H1 (cell line): ENCODE results near the gene KDM5A. TPM values are rescaled to one million over a fixed set of nuclear protein-coding genes. Genes with fewer than 3 reads are reported as not detected.

ENCODE experiments used
- CTCF ChIA-PET: fragments of 300-600 bp; sonication (Branson Sonifier 250); formaldehyde crosslinking; loops from one replicate; lab custom pipeline; 2021; ENCODE audit not compliant: partially characterized antibody; lab: Charles Lee
- POLR2A ChIA-PET: fragments of 300-600 bp; sonication (Branson Sonifier 250); formaldehyde crosslinking; loops from one replicate; lab custom pipeline; 2021; ENCODE audit warnings: inconsistent platforms; ENCODE audit not compliant: partially characterized antibody; lab: Charles Lee
- DNase-seq, 2 experiments: peaks; one replicate each; pipeline versions ENCODE4 v3.0.0 to v3.0.0-alpha.2; 2010 to 2022; ENCODE audit warnings: low spot score in 2 of 2, low read depth in 1 of 2, mixed read lengths in 1 of 2
- FAIRE-seq: peaks from 2 replicates; lab custom pipeline; 2011; peaks lifted over from hg19 to GRCh38; lab: Jason Lieb, UNC
- H2AFZ ChIP-seq: 2 replicates; pipeline ENCODE4 v1.8.1; 2012; ENCODE audit warnings: low read length, inconsistent platforms
- H2AK5ac ChIP-seq: 2 replicates; pipeline ENCODE4 v1.6.1; 2013; ENCODE audit warnings: low read depth, low read length
- H2BK120ac ChIP-seq: replicated peaks from 2 replicates; pipeline ENCODE3; 2013; ENCODE audit warnings: low read depth, low read length, inconsistent platforms
- H2BK12ac ChIP-seq: 2 replicates; pipeline ENCODE4 v1.6.1; 2013; ENCODE audit warnings: low read depth, low read length
- H2BK15ac ChIP-seq: 2 replicates; pipeline ENCODE4 v1.6.1; 2013; ENCODE audit warnings: low read length
- H2BK20ac ChIP-seq: 2 replicates; pipeline ENCODE4 v1.6.1; 2013; ENCODE audit warnings: low read length
- H2BK5ac ChIP-seq: 2 replicates; pipeline ENCODE4 v1.6.1; 2013; ENCODE audit warnings: low read depth, low read length
- H3K14ac ChIP-seq: 2 replicates; pipeline ENCODE4 v1.6.1; 2013; ENCODE audit warnings: inconsistent platforms; ENCODE audit not compliant: insufficient read length
- H3K18ac ChIP-seq: 2 replicates; pipeline ENCODE4 v1.6.1; 2013; ENCODE audit warnings: low read length; ENCODE audit errors: extremely low read depth
- H3K23ac ChIP-seq: 2 replicates; pipeline ENCODE4 v1.6.1; 2013; ENCODE audit warnings: inconsistent platforms; ENCODE audit not compliant: insufficient read length
- H3K23me2 ChIP-seq: 2 replicates; pipeline ENCODE4 v1.6.1; 2013; ENCODE audit warnings: low read depth, low read length
- H3K27ac ChIP-seq: 2 replicates; pipeline ENCODE4 v1.6.1; 2011; ENCODE audit warnings: low read depth, low read length, inconsistent platforms
- H3K27me3 ChIP-seq, 4 experiments: replicated peaks in 1 of 4; 1 replicate in 1 of 4; 2 replicates in 3 of 4; pipeline versions ENCODE4 v1.6.1 to v1.8.1; 2011 to 2013; ENCODE audit warnings: low read length in 3 of 4, mild to moderate bottlenecking in 3 of 4, inconsistent platforms in 2 of 4, mixed read lengths in 2 of 4, moderate library complexity in 1 of 4; ENCODE audit not compliant: control insufficient read depth in 3 of 4, insufficient read depth in 3 of 4; ENCODE audit errors: extremely low read depth in 1 of 4
- H3K36me3 ChIP-seq, 4 experiments: 2 replicates each; pipeline versions ENCODE4 v1.6.1 to v1.8.1; 2011 to 2013; ENCODE audit warnings: mild to moderate bottlenecking in 4 of 4, low read length in 3 of 4, moderate library complexity in 2 of 4, control low read depth in 1 of 4, inconsistent platforms in 1 of 4; ENCODE audit not compliant: insufficient read depth in 4 of 4, control insufficient read depth in 2 of 4
- H3K4ac ChIP-seq: replicated peaks from 2 replicates; pipeline ENCODE3; 2013; ENCODE audit warnings: low read length, low read depth, mixed read lengths, inconsistent platforms; ENCODE audit not compliant: insufficient read length
- H3K4me1 ChIP-seq, 4 experiments: replicated peaks in 1 of 4; 1 replicate in 1 of 4; 2 replicates in 3 of 4; pipeline versions ENCODE4 v1.6.1 to v1.8.1; 2011 to 2013; ENCODE audit warnings: low read length in 3 of 4, inconsistent platforms in 2 of 4, mixed read lengths in 1 of 4; ENCODE audit not compliant: insufficient read depth in 4 of 4, control insufficient read depth in 3 of 4
- H3K4me2 ChIP-seq, 2 experiments: 2 replicates each; pipeline versions ENCODE4 v1.6.1 to v1.8.1; 2011 to 2013; ENCODE audit warnings: low read depth in 2 of 2, low read length in 2 of 2, control low read depth in 1 of 2, inconsistent platforms in 1 of 2, mild to moderate bottlenecking in 1 of 2; ENCODE audit not compliant: insufficient read depth in 1 of 2
- H3K4me3 ChIP-seq, 4 experiments: fragments of 200-600, 300-600 bp in 1 of 4; sonication (generic), shearing (Covaris generic), sonication (Bioruptor Twin) in 1 of 4; 2 replicates each; pipeline versions ENCODE4 v1.5.1 to v1.8.1; 2011 to 2016; ENCODE audit warnings: low read length in 4 of 4, low read depth in 3 of 4, control low read depth in 2 of 4, inconsistent platforms in 2 of 4, mild to moderate bottlenecking in 2 of 4, mixed read lengths in 1 of 4, moderate library complexity in 1 of 4; ENCODE audit not compliant: insufficient read depth in 2 of 4; ENCODE audit errors: extremely low read depth in 1 of 4
- H3K56ac ChIP-seq: replicated peaks from 2 replicates; pipeline ENCODE3; 2013; ENCODE audit warnings: low read depth, mild to moderate bottlenecking, mixed read lengths, low read length, inconsistent platforms; ENCODE audit not compliant: insufficient read length
- H3K79me1 ChIP-seq: 2 replicates; pipeline ENCODE4 v1.6.1; 2013; ENCODE audit warnings: low read depth, low read length, control low read depth
- H3K79me2 ChIP-seq, 2 experiments: 2 replicates each; pipeline versions ENCODE4 v1.6.1 to v1.8.1; 2012 to 2013; ENCODE audit warnings: low read length in 2 of 2, mild to moderate bottlenecking in 2 of 2, inconsistent platforms in 1 of 2; ENCODE audit not compliant: insufficient read depth in 2 of 2, control insufficient read depth in 1 of 2
- H3K9ac ChIP-seq, 4 experiments: replicated peaks in 1 of 4; 1 replicate in 1 of 4; 2 replicates in 3 of 4; pipeline versions ENCODE4 v1.6.1 to v1.8.1; 2011 to 2013; ENCODE audit warnings: low read depth in 3 of 4, low read length in 3 of 4, control low read depth in 2 of 4, mild to moderate bottlenecking in 2 of 4, moderate library complexity in 2 of 4, inconsistent platforms in 1 of 4; ENCODE audit errors: extremely low read depth in 1 of 4
- H3K9me3 ChIP-seq, 2 experiments: 2 replicates each; pipeline versions ENCODE4 v1.6.1 to v1.8.1; 2012 to 2013; ENCODE audit warnings: mild to moderate bottlenecking in 2 of 2, moderate library complexity in 2 of 2, control low read depth in 1 of 2, inconsistent platforms in 1 of 2, low read depth in 1 of 2, low read length in 1 of 2, mixed read lengths in 1 of 2; ENCODE audit not compliant: insufficient read depth in 2 of 2
- H4K20me1 ChIP-seq, 2 experiments: replicated peaks in 1 of 2; 2 replicates each; pipeline versions ENCODE3 to v1.8.1; 2011 to 2013; ENCODE audit warnings: inconsistent platforms in 2 of 2, low read length in 2 of 2, mild to moderate bottlenecking in 1 of 2; ENCODE audit not compliant: insufficient read depth in 2 of 2, control insufficient read depth in 1 of 2
- H4K5ac ChIP-seq: 2 replicates; pipeline ENCODE4 v1.6.1; 2013; ENCODE audit warnings: low read length, low read depth, mixed read lengths, inconsistent platforms; ENCODE audit not compliant: insufficient read length
- H4K8ac ChIP-seq: 2 replicates; pipeline ENCODE4 v1.8.0; 2013; ENCODE audit warnings: mild to moderate bottlenecking, moderate library complexity, low read length, inconsistent platforms; ENCODE audit not compliant: insufficient read depth; ENCODE audit errors: extremely low read depth
- H4K91ac ChIP-seq: replicated peaks from 2 replicates; pipeline ENCODE3; 2013; ENCODE audit warnings: low read length, mixed read lengths, inconsistent platforms; ENCODE audit not compliant: insufficient read length
- FOSL1 ChIP-seq: IDR thresholded peaks from 2 replicates; pipeline ENCODE4 v1.6.1; 2011; ENCODE audit warnings: mild to moderate bottlenecking, low read depth, low read length, moderate library complexity; ENCODE audit not compliant: insufficient read depth
- GTF2F1 ChIP-seq: IDR thresholded peaks from 2 replicates; pipeline ENCODE4 v1.6.1; 2012; ENCODE audit warnings: low read depth, low read length, improper control_type of control experiment, borderline replicate concordance
- SRF ChIP-seq: IDR thresholded peaks from 2 replicates; pipeline ENCODE4 v1.6.1; 2011; ENCODE audit warnings: mild to moderate bottlenecking, low read depth, low read length, moderate library complexity
- TBP ChIP-seq: IDR thresholded peaks from 2 replicates; pipeline ENCODE4 v1.6.1; 2011; ENCODE audit warnings: low read depth, low read length, improper control_type of control experiment
- WGBS, 2 experiments: shearing (Covaris generic) in 1 of 2; methylation state at CpG; one replicate each; pipeline versions ENCODE4 v1.1.6 to v1.1.7; 2013 to 2015; ENCODE audit warnings: low lambda C conversion rate in 2 of 2, mixed read lengths in 2 of 2, inconsistent platforms in 1 of 2, low coverage in 1 of 2, missing lambda C conversion rate in 1 of 2; ENCODE audit not compliant: insufficient replicate concordance in 2 of 2, insufficient coverage in 1 of 2, insufficient read length in 1 of 2; ENCODE audit errors: extremely low coverage in 1 of 2, missing lambda C conversion rate in 1 of 2; 5-methylcytosine and 5-hydroxymethylcytosine counted together
- polyA plus RNA-seq, 7 experiments: library from polyadenylated mRNA; depleted of rRNA in 3 of 7; stranded (reverse) in 5 of 7; unstranded in 2 of 7; fragments of >200 nt in 5 of 7; fragments of 200-250 nt in 2 of 7; gene quantifications; 1 replicate in 5 of 7; 2 replicates in 1 of 7; 4 replicates in 1 of 7; pipeline versions ENCODE4 v1.2.1 to v1.2.3, GENCODE V29; 2011 to 2013; ENCODE audit warnings: missing spikeins in 2 of 7, mixed read lengths in 2 of 7
- total RNA-seq: library from RNA; stranded (reverse); fragmentation: NEBNext Ultra II Directional; extraction: Animal tissue kit (Norgen Biotek cat#: 25700); gene quantifications from 2 replicates; pipeline ENCODE4 v1.2.1, GENCODE V29; 2021

Gene KDM5A
- total and polyA plus RNA-seq, 2 of the 8 experiments (the other 6 are each of a cell fraction or from before 2014, with no cell fraction given), result 6.3 to 36.9 TPM

- Histone ChIP-seq H4K91ac (no peak overlapping the region), H3K9ac (no peak overlapping the region), H2BK20ac (no peak overlapping the region), H3K4me1 (peaks cover 0 to 2% (median 0%) of the 10 kb centered on the region in 4 experiments; a peak in 2 of 7 replicates), H2AK5ac (no peak overlapping the region), H2AFZ (peak overlapping the region; percentile 38; the same call in 1 of the 2 replicates), H4K5ac (no peak overlapping the region), H2BK15ac (no peak overlapping the region), H3K23me2 (no peaks in the 10 kb centered on the region), H3K79me2 (no peaks in the 10 kb centered on the region), H3K36me3 (no peaks in the 10 kb centered on the region), H4K8ac (no peak overlapping the region), H3K27ac (no peak overlapping the region), H3K9me3 (no peaks in the 10 kb centered on the region), H3K56ac (no peak overlapping the region), H4K20me1 (no peaks in the 10 kb centered on the region), H3K4me2 (no peak overlapping the region), H2BK12ac (no peak overlapping the region), H3K27me3 (0 out of 7 replicates have a peak, but pooled peaks cover 0 to 5% (median 0%) of the 10 kb centered on the region in 4 experiments), H3K79me1 (no peaks in the 10 kb centered on the region), H2BK5ac (no peak overlapping the region), H3K18ac (no peak overlapping the region), H3K14ac (no peak overlapping the region), H3K23ac (no peak overlapping the region), H2BK120ac (no peak overlapping the region), H3K4ac (no peak overlapping the region), H3K4me3 (no peak overlapping the region)
- 81% methylated on average over 14 of the region's 14 CpGs; no CpG with 5 or more reads in 1 of the 2 experiments for WGBS, 2 experiments
- TF ChIP-seq GTF2F1 (no peak), TBP (no peak), FOSL1 (no peak), SRF (no peak)
- ChIA-PET POLR2A (no interaction called here), CTCF (interaction anchor here (1.9 kb wide), 1 partner anchor 12 kb away, joined by 4 read pairs; no protein-coding TSS in a partner anchor)
- FAIRE-seq (no peak), DNase-seq (peak in 1 of 2 experiments; percentile 29)
Measured at GRCh38 chr12:257521-258321, 131.4 kb downstream of the KDM5A start.
